ENCODE measurements around the gene GMEB1. TPM values are rescaled to one million over a fixed set of nuclear protein-coding genes. Genes with fewer than 3 reads are reported as not detected.
"Not testable (repeated sequence)": the region's sequence is repeated elsewhere in the genome, so short reads cannot be mapped to it uniquely, and the experiment has no call there.

GMEB1 gene
- total RNA-seq, 1 experiment from 2014 or later, result 20.9 TPM

- no peaks in the 10 kb centered on the region for H3K27me3 ChIP-seq (ENCODE audit: control insufficient read depth, insufficient read depth, low read length)
- H3K4me3 ChIP-seq (ENCODE audit: insufficient read depth, low read depth, low read length), result no peak overlapping the region
- peaks cover 8% of the 10 kb centered on the region for H3K36me3 ChIP-seq (replicated peaks; ENCODE audit: control insufficient read depth, insufficient read depth, low read length)
- DNase-seq, result peak; percentile 46
Measured at GRCh38 chr1:28718586-28719331, 50.2 kb downstream of the GMEB1 start.

GRCh38 chr1:28719332-28719619 lies 50.7 kb downstream of the GMEB1 start:
- no peak for DNase-seq
- peaks cover 3% of the 10 kb centered on the region for H3K36me3 ChIP-seq (replicated peaks; ENCODE audit: control insufficient read depth, insufficient read depth, low read length)
- H3K4me3 ChIP-seq (ENCODE audit: insufficient read depth, low read depth, low read length), result no peak overlapping the region
- H3K27me3 ChIP-seq (ENCODE audit: control insufficient read depth, insufficient read depth, low read length), result no peaks in the 10 kb centered on the region

GRCh38 chr1:28720376-28720775 lies 51.8 kb downstream of the GMEB1 start:
- Histone ChIP-seq H3K27me3 (ENCODE audit: control insufficient read depth, insufficient read depth, low read length) (no peaks in the 10 kb centered on the region), H3K4me3 (ENCODE audit: insufficient read depth, low read depth, low read length) (no peak overlapping the region), H3K36me3 (replicated peaks; ENCODE audit: control insufficient read depth, insufficient read depth, low read length) (no peaks in the 10 kb centered on the region)
- DNase-seq, result no peak

GRCh38 chr1:28721927-28722326 lies 53.3 kb downstream of the GMEB1 start:
- DNase-seq; H3K27me3 ChIP-seq (ENCODE audit: control insufficient read depth, insufficient read depth, low read length); H3K4me3 ChIP-seq (ENCODE audit: insufficient read depth, low read depth, low read length); H3K36me3 ChIP-seq (replicated peaks; ENCODE audit: control insufficient read depth, insufficient read depth, low read length): not testable (repeated sequence)

- not testable (repeated sequence) for DNase-seq; H3K36me3 ChIP-seq (replicated peaks; ENCODE audit: control insufficient read depth, insufficient read depth, low read length); H3K4me3 ChIP-seq (ENCODE audit: insufficient read depth, low read depth, low read length); H3K27me3 ChIP-seq (ENCODE audit: control insufficient read depth, insufficient read depth, low read length)
Measured at GRCh38 chr1:28725365-28725764, 56.8 kb downstream of the GMEB1 start.

- peak overlapping the region; percentile 100 for H3K4me3 ChIP-seq (ENCODE audit: insufficient read depth, low read depth, low read length)
- H3K27me3 ChIP-seq (ENCODE audit: control insufficient read depth, insufficient read depth, low read length), result no peaks in the 10 kb centered on the region
- DNase-seq, result no peak
- H3K36me3 ChIP-seq (replicated peaks; ENCODE audit: control insufficient read depth, insufficient read depth, low read length), result peaks cover 10% of the 10 kb centered on the region
Measured at GRCh38 chr1:28735961-28736449, 67.4 kb downstream of the GMEB1 start.

- Histone ChIP-seq H3K27me3 (ENCODE audit: control insufficient read depth, insufficient read depth, low read length) (no peaks in the 10 kb centered on the region), H3K36me3 (replicated peaks; ENCODE audit: control insufficient read depth, insufficient read depth, low read length) (peaks cover 13% of the 10 kb centered on the region), H3K4me3 (ENCODE audit: insufficient read depth, low read depth, low read length) (peak within 1 kb of the TSS; percentile 100)
- DNase-seq, result peak; percentile 97
Measured at GRCh38 chr1:28736450-28737306, 68.1 kb downstream of the GMEB1 start, which contains the start of gene YTHDF2. YTHDF2 (plus strand) TSS chr1:28736940; CDS start chr1:28737121, 181 bp downstream.

- no peaks in the 10 kb centered on the region for H3K27me3 ChIP-seq (ENCODE audit: control insufficient read depth, insufficient read depth, low read length)
- peak; percentile 90 for DNase-seq
- H3K4me3 ChIP-seq (ENCODE audit: insufficient read depth, low read depth, low read length), result peak overlapping the region; percentile 100
- peaks cover 18% of the 10 kb centered on the region for H3K36me3 ChIP-seq (replicated peaks; ENCODE audit: control insufficient read depth, insufficient read depth, low read length)
Measured at GRCh38 chr1:28737307-28738132, 68.9 kb downstream of the GMEB1 start.

- Histone ChIP-seq H3K36me3 (replicated peaks; ENCODE audit: control insufficient read depth, insufficient read depth, low read length) (peaks cover 36% of the 10 kb centered on the region), H3K4me3 (ENCODE audit: insufficient read depth, low read depth, low read length) (no peak overlapping the region), H3K27me3 (ENCODE audit: control insufficient read depth, insufficient read depth, low read length) (no peaks in the 10 kb centered on the region)
- no peak for DNase-seq
Measured at GRCh38 chr1:28740118-28740517, 71.5 kb downstream of the GMEB1 start.

GRCh38 chr1:28744184-28744583 lies 75.6 kb downstream of the GMEB1 start:
- Histone ChIP-seq H3K27me3 (ENCODE audit: control insufficient read depth, insufficient read depth, low read length) (no peaks in the 10 kb centered on the region), H3K4me3 (ENCODE audit: insufficient read depth, low read depth, low read length) (no peak overlapping the region; the same call in 1 of the 2 replicates), H3K36me3 (replicated peaks; ENCODE audit: control insufficient read depth, insufficient read depth, low read length) (peaks cover 33% of the 10 kb centered on the region)
- no peak for DNase-seq

- Histone ChIP-seq H3K27me3 (ENCODE audit: control insufficient read depth, insufficient read depth, low read length) (no peaks in the 10 kb centered on the region), H3K4me3 (ENCODE audit: insufficient read depth, low read depth, low read length) (no peak overlapping the region), H3K36me3 (replicated peaks; ENCODE audit: control insufficient read depth, insufficient read depth, low read length) (peaks cover 26% of the 10 kb centered on the region)
- no peak for DNase-seq
Measured at GRCh38 chr1:28745653-28746173, 77.1 kb downstream of the GMEB1 start.

GRCh38 chr1:28750330-28750729 lies 81.7 kb downstream of the GMEB1 start:
- H3K4me3 ChIP-seq (ENCODE audit: insufficient read depth, low read depth, low read length), result no peak overlapping the region

GRCh38 chr1:28750771-28751294 lies 82.2 kb downstream of the GMEB1 start:
- H3K36me3 ChIP-seq (replicated peaks; ENCODE audit: control insufficient read depth, insufficient read depth, low read length); DNase-seq; H3K4me3 ChIP-seq (ENCODE audit: insufficient read depth, low read depth, low read length); H3K27me3 ChIP-seq (ENCODE audit: control insufficient read depth, insufficient read depth, low read length): not testable (repeated sequence)

More at GRCh38 chr1:28750330-28750729, 81.7 kb downstream of the GMEB1 start:
- DNase-seq, result no peak
- H3K27me3 ChIP-seq (ENCODE audit: control insufficient read depth, insufficient read depth, low read length), result no peaks in the 10 kb centered on the region
- H3K36me3 ChIP-seq (replicated peaks; ENCODE audit: control insufficient read depth, insufficient read depth, low read length), result peaks cover 2% of the 10 kb centered on the region; the same call in 1 of the 2 replicates
